ENCODE results near the gene RASGRF1. TPM values are rescaled to one million over a fixed set of nuclear protein-coding genes. Genes with fewer than 3 reads are reported as not detected.

RASGRF1 gene
- total and polyA plus RNA-seq, 12 donors: 0.11 to 6.9 (median 0.46) TPM

GRCh38 chr15:79060175-79060574, 30.4 kb downstream of the RASGRF1 start:
- no peaks in the 10 kb centered on the region for H3K36me3 ChIP-seq (replicated peaks in 1 of 2)
- no peak for DNase-seq
- H3K4me3 ChIP-seq: no peak overlapping the region
- WGBS, 4 donors: 70 to 81% (median 76%) methylated on average over 3 to 4 of the region's 4 CpGs
- H3K9me3 ChIP-seq (replicated peaks in 1 of 3): no peaks in the 10 kb centered on the region
- H3K4me1 ChIP-seq (replicated peaks in 1 of 2): no peaks in the 10 kb centered on the region
- TF ChIP-seq CTCF (IDR thresholded peaks at IDR 0.05) (no peak), POLR2A (IDR thresholded peaks at IDR 0.05) (no peak)
- intact Hi-C loops (cut with DNase I): no loop called here
- no peaks in the 10 kb centered on the region for H3K27me3 ChIP-seq
- H3K27ac ChIP-seq: no peak overlapping the region

- no peak for DNase-seq
- Histone ChIP-seq H3K36me3 (replicated peaks in 1 of 2) (no peaks in the 10 kb centered on the region), H3K27ac (no peak overlapping the region), H3K4me3 (no peak overlapping the region), H3K4me1 (replicated peaks in 1 of 2) (no peaks in the 10 kb centered on the region), H3K27me3 (no peaks in the 10 kb centered on the region), H3K9me3 (replicated peaks in 1 of 3) (no peaks in the 10 kb centered on the region)
- WGBS, 4 donors: 39 to 75% (median 53%) methylated on average over 1 of the region's 1 CpG
- intact Hi-C loops (cut with DNase I): no loop called here
- TF ChIP-seq POLR2A (IDR thresholded peaks at IDR 0.05) (no peak), CTCF (IDR thresholded peaks at IDR 0.05) (no peak)
These were observed 31.5 kb downstream of the RASGRF1 start for GRCh38 chr15:79059081-79059572.

- Histone ChIP-seq H3K4me1 (replicated peaks in 1 of 2) (no peaks in the 10 kb centered on the region), H3K27ac (no peak overlapping the region), H3K4me3 (no peak overlapping the region), H3K36me3 (replicated peaks in 1 of 2) (no peaks in the 10 kb centered on the region), H3K9me3 (replicated peaks in 1 of 3) (no peaks in the 10 kb centered on the region), H3K27me3 (no peaks in the 10 kb centered on the region)
- no peak for TF ChIP-seq POLR2A (IDR thresholded peaks at IDR 0.05)
- 80 to 95% (median 89%) methylated on average over 13 to 15 of the region's 15 CpGs for WGBS, 4 donors
- no peak for DNase-seq
- intact Hi-C loops (cut with DNase I): no loop called here
These were observed 32.2 kb downstream of the RASGRF1 start for GRCh38 chr15:79058260-79058850.

GRCh38 chr15:79057050-79057449, 33.5 kb downstream of the RASGRF1 start:
- Histone ChIP-seq H3K4me1 (replicated peaks in 1 of 2) (no peaks in the 10 kb centered on the region), H3K36me3 (replicated peaks in 1 of 2) (no peaks in the 10 kb centered on the region)
- no peak for DNase-seq

More at GRCh38 chr15:79057050-79057449, 33.5 kb downstream of the RASGRF1 start:
- TF ChIP-seq POLR2A (IDR thresholded peaks at IDR 0.05) (no peak), CTCF (IDR thresholded peaks at IDR 0.05) (no peak)
- intact Hi-C loops (cut with DNase I): no loop called here
- Histone ChIP-seq H3K27ac (no peak overlapping the region), H3K4me3 (no peak overlapping the region), H3K27me3 (no peaks in the 10 kb centered on the region), H3K9me3 (replicated peaks in 1 of 3) (no peaks in the 10 kb centered on the region)
- WGBS, 4 donors: 83 to 100% (median 97%) methylated on average over 1 to 6 of the region's 6 CpGs

Data from adrenal gland (tissue), 12 donors.